WTC11 (cell line): ENCODE measurements around the gene CEBPA. TPM values are rescaled to one million over a fixed set of nuclear protein-coding genes. Genes with fewer than 3 reads are reported as not detected.

Source experiments
- ATAC-seq: fragments of 200-7000 bp; cut with Tn5 transposase; 2 replicates; pipeline ENCODE4 v1.10.0; 2021; ENCODE audit warnings: mild to moderate bottlenecking, moderate library complexity
- CTCF ChIA-PET: fragments of 300-600 bp; sonication (Branson Sonifier 250); formaldehyde crosslinking; loops from one replicate; lab custom pipeline; 2021; ENCODE audit warnings: antibody characterized with exemption; lab: Charles Lee
- POLR2A ChIA-PET: fragments of 350-600 bp; sonication (Branson Sonifier 250); formaldehyde crosslinking; loops from one replicate; lab custom pipeline; 2021; ENCODE audit warnings: antibody characterized with exemption; lab: Charles Lee
- DNase-seq: peaks from one replicate; pipeline ENCODE4 v3.0.0; 2021; ENCODE audit warnings: low spot score
- H3K27ac Mint-ChIP-seq: 2 replicates; pipeline ENCODE4 v1.8.0; 2021; ENCODE audit warnings: mixed read lengths
- H3K27me3 Mint-ChIP-seq: 2 replicates; pipeline ENCODE4 v1.8.0; 2021; ENCODE audit warnings: low read depth, mild to moderate bottlenecking, moderate library complexity, mixed read lengths
- H3K36me3 Mint-ChIP-seq: 2 replicates; pipeline ENCODE4 v1.8.0; 2021; ENCODE audit warnings: mixed read lengths
- H3K4me1 Mint-ChIP-seq: 2 replicates; pipeline ENCODE4 v1.8.0; 2022; ENCODE audit warnings: mixed read lengths
- H3K4me3 Mint-ChIP-seq: 2 replicates; pipeline ENCODE4 v1.8.0; 2021; ENCODE audit warnings: mild to moderate bottlenecking, moderate library complexity, mixed read lengths
- H3K9me3 Mint-ChIP-seq: 2 replicates; pipeline ENCODE4 v1.8.0; 2021; ENCODE audit warnings: mixed read lengths
- ATF2 ChIP-seq: sonication (generic); formaldehyde crosslinking; IDR thresholded peaks from 2 replicates; pipeline ENCODE4 v1.8.1; 2022; ENCODE audit warnings: low read depth, missing genetic modification reagents, borderline replicate concordance
- CDX4 ChIP-seq: fragments of 250-450 bp; sonication (Bioruptor Pico); IDR thresholded peaks from 2 replicates; pipeline ENCODE4 v1.9.0; 2021; ENCODE audit warnings: moderate library complexity, mild to moderate bottlenecking, inconsistent platforms, borderline replicate concordance
- CREM ChIP-seq: sonication (generic); formaldehyde crosslinking; IDR thresholded peaks from 2 replicates; pipeline ENCODE4 v1.8.1; 2022; ENCODE audit warnings: mild to moderate bottlenecking, missing genetic modification reagents, moderate library complexity
- FOXP4 ChIP-seq: sonication (generic); formaldehyde crosslinking; IDR thresholded peaks from 2 replicates; pipeline ENCODE4 v1.8.0; 2022; ENCODE audit warnings: mild to moderate bottlenecking, missing genetic modification reagents
- JUN ChIP-seq: sonication (generic); formaldehyde crosslinking; IDR thresholded peaks from 2 replicates; pipeline ENCODE4 v1.8.0; 2023; ENCODE audit warnings: mild to moderate bottlenecking, missing genetic modification reagents
- NFATC4 ChIP-seq: fragments of 250-450 bp; sonication (Bioruptor Pico); IDR thresholded peaks from 2 replicates; pipeline ENCODE4 v1.9.0; 2021; ENCODE audit warnings: mild to moderate bottlenecking
- NFYB ChIP-seq: sonication (generic); formaldehyde crosslinking; conservative IDR thresholded peaks from 2 replicates; pipeline ENCODE4 v1.8.0; 2022; ENCODE audit warnings: low read depth, missing genetic modification reagents
- NR1H2 ChIP-seq: sonication (generic); formaldehyde crosslinking; IDR thresholded peaks from 2 replicates; pipeline ENCODE4 v1.9.0; 2021; ENCODE audit warnings: mild to moderate bottlenecking, moderate library complexity, missing genetic modification reagents
- NR2C2 ChIP-seq: sonication (generic); formaldehyde crosslinking; IDR thresholded peaks from 2 replicates; pipeline ENCODE4 v1.8.0; 2022; ENCODE audit warnings: mild to moderate bottlenecking, missing genetic modification reagents
- NR3C1 ChIP-seq: sonication (generic); formaldehyde crosslinking; conservative IDR thresholded peaks from 2 replicates; pipeline ENCODE4 v1.8.1; 2023; ENCODE audit warnings: low read depth, mild to moderate bottlenecking, missing genetic modification reagents
- PREB ChIP-seq: sonication (generic); formaldehyde crosslinking; IDR thresholded peaks from 2 replicates; pipeline ENCODE4 v1.8.1; 2022; ENCODE audit warnings: mild to moderate bottlenecking, missing genetic modification reagents, moderate library complexity, borderline replicate concordance
- RORB ChIP-seq: fragments of 250-450 bp; sonication (Bioruptor Pico); IDR thresholded peaks from 2 replicates; pipeline ENCODE4 v1.9.0; 2021; ENCODE audit warnings: mild to moderate bottlenecking
- SMAD3 ChIP-seq: sonication (generic); formaldehyde crosslinking; IDR thresholded peaks from 2 replicates; pipeline ENCODE4 v1.8.0; 2022; ENCODE audit warnings: missing genetic modification reagents, mild to moderate bottlenecking, borderline replicate concordance
- SOX15 ChIP-seq: fragments of 250-450 bp; sonication (Bioruptor Pico); IDR thresholded peaks from 2 replicates; pipeline ENCODE4 v1.9.0; 2021; ENCODE audit warnings: mild to moderate bottlenecking
- TP53 ChIP-seq: sonication (generic); formaldehyde crosslinking; IDR thresholded peaks from 2 replicates; pipeline ENCODE4 v1.8.1; 2023; ENCODE audit warnings: mild to moderate bottlenecking, missing genetic modification reagents
- USF2 ChIP-seq: sonication (generic); formaldehyde crosslinking; IDR thresholded peaks from 2 replicates; pipeline ENCODE4 v1.8.1; 2023; ENCODE audit warnings: mild to moderate bottlenecking, missing genetic modification reagents, moderate library complexity
- ZBTB21 ChIP-seq: sonication (generic); formaldehyde crosslinking; IDR thresholded peaks from 2 replicates; pipeline ENCODE4 v1.8.1; 2023; ENCODE audit warnings: mild to moderate bottlenecking, missing genetic modification reagents, borderline replicate concordance
- ZNF317 ChIP-seq: sonication (generic); formaldehyde crosslinking; IDR thresholded peaks from 2 replicates; pipeline ENCODE4 v1.8.1; 2023; ENCODE audit warnings: low read depth, mild to moderate bottlenecking, moderate library complexity, missing genetic modification reagents, borderline replicate concordance
- ZNF416 ChIP-seq: fragments of 250-450 bp; sonication (Bioruptor Pico); IDR thresholded peaks from 2 replicates; pipeline ENCODE4 v1.9.0; 2021; ENCODE audit warnings: mild to moderate bottlenecking, inconsistent platforms
- ZNF671 ChIP-seq: fragments of 250-450 bp; sonication (Bioruptor Pico); IDR thresholded peaks from 2 replicates; pipeline ENCODE4 v1.8.0; 2021; ENCODE audit warnings: mild to moderate bottlenecking
- total RNA-seq: library from RNA; stranded (reverse); gene quantifications from 3 replicates; pipeline ENCODE4 v1.2.3, GENCODE V29; 2021
- TF ChIP-seq, protein P1 (sequence below): sonication (generic); formaldehyde crosslinking; IDR thresholded peaks from 2 replicates; pipeline ENCODE4 v1.8.1; 2022; ENCODE audit warnings: mild to moderate bottlenecking, moderate library complexity, missing genetic modification reagents
- TF ChIP-seq, protein P2 (sequence below): fragments of 200-600 bp; IDR thresholded peaks from 2 replicates; pipeline ENCODE4 v1.8.0; 2022; ENCODE audit warnings: antibody characterized with exemption

Gene CEBPA
- total RNA-seq, 1 experiment from 2014 or later, result 5.6 TPM

DNA sequence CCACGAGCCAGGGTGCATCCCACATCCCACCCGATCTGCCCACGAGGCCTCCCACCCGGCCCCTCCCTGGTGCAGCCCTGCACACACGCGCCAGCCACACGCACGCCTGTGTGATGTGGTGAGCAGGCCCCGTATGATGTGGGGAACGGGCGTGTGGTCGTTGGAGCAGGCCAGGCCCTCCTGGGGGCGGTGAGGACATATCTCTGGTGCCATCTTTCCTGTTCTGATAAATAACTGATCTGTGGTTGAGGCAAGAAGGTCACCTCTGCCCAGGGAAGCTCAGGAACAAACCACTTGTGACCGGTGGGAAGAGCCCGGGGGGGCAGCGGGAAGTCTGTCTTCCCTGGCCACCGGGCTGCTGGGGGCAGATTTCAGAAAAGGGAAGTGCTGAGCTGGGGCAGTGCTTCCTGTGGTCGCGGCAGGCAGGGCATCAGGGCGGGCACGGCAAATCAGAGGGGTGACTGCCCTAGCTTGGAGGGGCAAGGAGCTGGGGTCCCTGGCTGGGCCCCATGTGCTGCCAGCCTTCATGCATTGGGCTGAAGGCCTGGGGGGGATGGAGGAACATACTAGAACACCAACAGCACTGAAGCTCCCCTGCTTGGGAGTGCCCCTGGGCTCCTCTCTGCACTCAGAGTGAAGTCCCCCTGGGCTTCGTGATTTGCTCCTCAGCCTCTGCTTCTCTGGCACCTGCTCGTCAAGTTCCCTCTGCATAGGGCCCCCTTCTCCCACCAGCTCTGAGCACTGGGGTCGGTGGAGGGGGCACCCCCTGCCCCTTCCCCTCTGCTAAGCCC, 41.5 kb downstream of the CEBPA start:
- no peak for TF ChIP-seq CDX4 (CRISPR knock-in tag)
- TF ChIP-seq NR3C1 (CRISPR knock-in tag), result no peak
- TF ChIP-seq NR2C2 (CRISPR knock-in tag), result no peak
- TF ChIP-seq, protein P1, sequence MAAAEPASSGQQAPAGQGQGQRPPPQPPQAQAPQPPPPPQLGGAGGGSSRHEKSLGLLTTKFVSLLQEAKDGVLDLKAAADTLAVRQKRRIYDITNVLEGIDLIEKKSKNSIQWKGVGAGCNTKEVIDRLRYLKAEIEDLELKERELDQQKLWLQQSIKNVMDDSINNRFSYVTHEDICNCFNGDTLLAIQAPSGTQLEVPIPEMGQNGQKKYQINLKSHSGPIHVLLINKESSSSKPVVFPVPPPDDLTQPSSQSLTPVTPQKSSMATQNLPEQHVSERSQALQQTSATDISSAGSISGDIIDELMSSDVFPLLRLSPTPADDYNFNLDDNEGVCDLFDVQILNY (CRISPR knock-in tag), result no peak
- TF ChIP-seq ZNF671, result no peak
- TF ChIP-seq USF2, result no peak
- TF ChIP-seq ZNF317 (CRISPR knock-in tag), result no peak
- TF ChIP-seq ZNF416 (CRISPR knock-in tag), result no peak
- no peak for TF ChIP-seq FOXP4
- TF ChIP-seq JUN (CRISPR knock-in tag), result no peak
- TF ChIP-seq NFYB, result no peak
- TF ChIP-seq, protein P2, sequence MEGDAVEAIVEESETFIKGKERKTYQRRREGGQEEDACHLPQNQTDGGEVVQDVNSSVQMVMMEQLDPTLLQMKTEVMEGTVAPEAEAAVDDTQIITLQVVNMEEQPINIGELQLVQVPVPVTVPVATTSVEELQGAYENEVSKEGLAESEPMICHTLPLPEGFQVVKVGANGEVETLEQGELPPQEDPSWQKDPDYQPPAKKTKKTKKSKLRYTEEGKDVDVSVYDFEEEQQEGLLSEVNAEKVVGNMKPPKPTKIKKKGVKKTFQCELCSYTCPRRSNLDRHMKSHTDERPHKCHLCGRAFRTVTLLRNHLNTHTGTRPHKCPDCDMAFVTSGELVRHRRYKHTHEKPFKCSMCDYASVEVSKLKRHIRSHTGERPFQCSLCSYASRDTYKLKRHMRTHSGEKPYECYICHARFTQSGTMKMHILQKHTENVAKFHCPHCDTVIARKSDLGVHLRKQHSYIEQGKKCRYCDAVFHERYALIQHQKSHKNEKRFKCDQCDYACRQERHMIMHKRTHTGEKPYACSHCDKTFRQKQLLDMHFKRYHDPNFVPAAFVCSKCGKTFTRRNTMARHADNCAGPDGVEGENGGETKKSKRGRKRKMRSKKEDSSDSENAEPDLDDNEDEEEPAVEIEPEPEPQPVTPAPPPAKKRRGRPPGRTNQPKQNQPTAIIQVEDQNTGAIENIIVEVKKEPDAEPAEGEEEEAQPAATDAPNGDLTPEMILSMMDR, result no peak
- TF ChIP-seq PREB, result no peak
- TF ChIP-seq SOX15, result no peak
- no peak for TF ChIP-seq CREM (CRISPR knock-in tag)
- TF ChIP-seq, all 79 proteins: peak for 0

GRCh38 chr19:33259539-33259938, 42.8 kb downstream of the CEBPA start:
- DNase-seq, result no peak
- POLR2A ChIA-PET, result no interaction called here
- no peak overlapping the region for H3K27ac Mint-ChIP-seq
- no peak for ATAC-seq
- peaks cover 3% of the 10 kb centered on the region; the same call in 1 of the 2 replicates for H3K36me3 Mint-ChIP-seq
- peaks cover 10% of the 10 kb centered on the region; the same call in 1 of the 2 replicates for H3K9me3 Mint-ChIP-seq
- CTCF ChIA-PET, result interaction anchor here (1.1 to 1.5 kb wide), 2 partner anchors 24 to 75 kb away, joined by 4 to 5 read pairs; no protein-coding TSS in a partner anchor
- peaks cover 3% of the 10 kb centered on the region for H3K4me1 Mint-ChIP-seq
- TF ChIP-seq NR1H2 (no peak), RORB (CRISPR knock-in tag) (no peak), CDX4 (CRISPR knock-in tag) (no peak), CREM (CRISPR knock-in tag) (no peak), ZBTB21 (no peak), TP53 (CRISPR knock-in tag) (no peak), SMAD3 (CRISPR knock-in tag) (no peak), ATF2 (CRISPR knock-in tag) (no peak), NFATC4 (CRISPR knock-in tag) (no peak)
- H3K27me3 Mint-ChIP-seq, result peaks cover 6% of the 10 kb centered on the region; the same call in 1 of the 2 replicates
- no peak overlapping the region for H3K4me3 Mint-ChIP-seq

More for the DNA sequence above, 41.5 kb downstream of the CEBPA start:
- no peak overlapping the region for H3K27ac Mint-ChIP-seq
- H3K27me3 Mint-ChIP-seq, result peaks cover 6% of the 10 kb centered on the region; the same call in 1 of the 2 replicates
- H3K36me3 Mint-ChIP-seq, result peaks cover 3% of the 10 kb centered on the region; the same call in 1 of the 2 replicates
- ChIA-PET CTCF (interaction anchor here (1.0 to 2.1 kb wide), 6 partner anchors 12 to 137 kb away, joined by 3 to 5 read pairs (median 4); no protein-coding TSS in a partner anchor), POLR2A (no interaction called here)
- peaks cover 10% of the 10 kb centered on the region; the same call in 1 of the 2 replicates for H3K9me3 Mint-ChIP-seq
- DNase-seq (no peak), ATAC-seq (no peak)
- no peak overlapping the region for H3K4me3 Mint-ChIP-seq
- H3K4me1 Mint-ChIP-seq, result peaks cover 3% of the 10 kb centered on the region
